Measurements from ENCODE around the gene TUBGCP4.
A peak's percentile ranks its signal among the peaks of the same experiment; 100 is the strongest.

Gene TUBGCP4

DNA sequence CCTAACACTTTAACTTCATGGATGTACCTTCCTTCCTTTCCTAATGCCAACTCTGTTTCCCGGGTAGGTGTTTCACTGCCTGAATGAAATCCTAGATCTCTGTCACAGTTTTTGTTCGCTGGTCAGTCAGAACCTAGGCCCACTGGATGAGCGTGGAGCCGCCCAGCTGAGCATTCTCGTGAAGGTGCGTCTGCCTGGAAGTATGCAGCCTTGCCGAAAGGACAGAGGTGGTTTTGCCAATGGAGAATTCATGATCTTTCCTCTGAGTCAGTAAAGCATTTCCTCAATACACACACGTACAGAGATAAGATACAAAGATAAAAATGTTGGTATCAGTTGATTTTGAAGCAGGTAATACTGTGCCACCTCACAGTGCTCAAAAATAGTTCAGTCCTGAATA, 32.7 kb downstream of the TUBGCP4 start:
- no peak for DNase-seq

DNA sequence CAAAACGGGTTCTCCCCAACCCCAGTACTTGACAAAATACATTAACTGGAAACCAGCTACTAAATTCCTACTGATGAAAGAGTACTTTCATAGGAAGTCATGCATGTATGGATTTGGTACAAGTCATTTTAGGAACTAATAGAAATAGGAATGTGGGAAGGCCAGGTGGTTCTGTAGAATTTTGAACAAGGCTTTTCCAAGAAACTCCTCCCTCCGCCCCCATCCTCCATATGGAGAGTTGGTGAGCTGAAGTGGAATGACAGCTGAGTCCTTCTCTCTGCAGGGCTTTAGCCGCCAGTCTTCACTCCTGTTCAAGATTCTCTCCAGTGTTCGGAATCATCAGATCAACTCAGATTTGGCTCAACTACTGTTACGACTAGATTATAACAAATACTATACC, 33.2 kb downstream of the TUBGCP4 start:
- no peak for DNase-seq

DNA sequence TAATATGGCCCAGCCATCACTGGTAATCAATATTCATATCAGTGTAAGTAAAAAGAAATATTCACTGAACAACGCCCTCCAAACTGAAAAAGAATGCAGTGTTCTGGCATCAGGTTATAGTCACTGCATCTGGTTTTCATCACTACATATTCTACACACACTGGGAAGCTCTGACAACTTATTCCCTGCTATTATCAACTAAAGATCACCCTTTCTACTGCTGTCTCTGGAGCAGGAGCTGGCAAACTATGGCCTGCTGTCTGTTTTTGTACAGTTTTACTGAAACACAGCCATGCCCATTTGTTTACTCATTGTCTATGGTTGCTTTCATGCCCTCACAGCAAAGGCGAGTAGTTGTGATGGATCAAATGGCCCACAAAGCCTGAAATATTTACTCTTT, 35.3 kb downstream of the TUBGCP4 start:
- DNase-seq = no peak

DNA sequence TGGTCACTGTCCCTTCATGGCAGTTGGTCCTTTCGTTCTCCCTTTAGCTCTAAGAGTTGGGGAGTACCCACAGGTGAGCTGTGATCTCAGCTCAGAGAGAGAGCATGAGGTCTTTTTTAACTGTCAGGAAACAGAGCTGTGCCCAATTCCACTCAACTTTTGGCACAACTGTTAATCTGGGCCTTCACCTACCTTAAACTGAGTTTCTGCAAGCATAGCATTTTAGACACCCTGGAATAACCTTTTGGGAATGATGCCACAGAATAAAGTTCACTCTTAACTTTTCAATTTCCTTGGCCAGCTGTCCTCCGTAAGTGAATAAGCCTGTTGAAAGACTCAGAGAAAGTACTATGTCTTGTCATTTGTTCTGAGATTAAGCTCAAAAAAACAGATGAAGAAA, 35.9 kb downstream of the TUBGCP4 start:
- DNase-seq = no peak

DNA sequence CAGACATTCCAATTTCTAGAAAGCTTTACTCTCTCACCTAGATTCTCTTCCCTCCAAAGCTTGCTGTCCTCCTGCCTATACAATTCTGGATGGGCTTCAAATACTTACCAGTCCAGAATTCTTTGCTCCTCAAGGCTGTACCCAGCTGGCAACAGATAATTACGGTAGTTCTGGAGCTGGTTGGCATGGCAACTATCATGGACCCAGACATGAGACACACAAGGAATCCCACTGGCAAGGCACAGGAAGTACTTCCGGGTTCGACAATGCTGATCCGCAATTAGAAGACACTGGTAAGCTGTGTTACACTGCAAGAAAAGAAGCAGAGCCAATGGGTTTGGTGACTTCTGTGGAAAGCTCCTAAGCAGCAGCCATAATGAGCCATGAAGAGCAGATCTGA, 37.9 kb downstream of the TUBGCP4 start:
- DNase-seq = no peak

DNA sequence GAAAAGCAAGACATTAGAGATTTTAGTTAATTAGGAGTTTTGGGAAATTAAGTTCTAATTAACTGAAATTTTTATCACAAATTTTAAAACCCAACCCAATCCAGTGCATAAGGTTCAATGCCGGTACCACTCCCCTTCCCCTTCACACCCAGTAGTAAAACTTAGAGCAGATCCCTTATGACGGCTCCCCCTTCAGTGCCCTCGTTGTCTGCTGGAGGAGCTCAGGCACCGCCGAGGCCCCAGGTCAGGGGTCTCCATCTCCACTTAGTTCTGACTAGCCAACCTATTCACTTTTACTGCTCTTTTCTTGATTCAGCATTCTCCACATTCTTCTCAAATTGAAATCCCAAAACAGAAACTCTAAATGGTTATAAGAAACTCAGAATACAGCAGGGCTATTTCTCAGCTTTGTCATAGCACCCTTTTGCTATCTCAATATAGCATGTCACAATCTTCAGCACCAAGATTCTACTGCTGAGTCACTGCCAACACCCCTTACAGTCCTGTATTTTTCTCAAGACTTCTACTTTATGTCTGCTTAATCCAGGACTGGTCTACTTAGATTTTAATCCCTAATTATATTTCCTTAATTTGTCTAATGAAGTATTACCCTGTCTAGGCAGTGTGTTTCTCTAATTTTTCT, 39.8 kb downstream of the TUBGCP4 start:
- peak; percentile 15 for DNase-seq

DNA sequence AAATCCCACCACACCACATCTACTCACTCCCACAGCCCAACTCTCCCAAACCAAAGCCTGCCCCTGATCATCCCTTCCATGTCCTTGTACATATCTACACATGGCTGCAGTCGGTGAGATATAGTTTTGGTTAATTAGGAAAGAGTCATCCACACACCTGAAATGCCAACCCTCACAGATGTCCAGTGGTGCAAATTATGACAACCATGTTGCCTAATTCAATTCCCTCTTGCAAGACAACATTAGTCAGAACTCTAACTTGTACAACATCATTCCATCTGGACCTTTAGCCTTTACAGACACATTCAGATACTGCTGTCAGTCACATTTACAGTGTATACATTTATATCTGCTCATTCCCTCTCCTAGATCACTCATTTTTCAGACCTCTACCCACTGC, 41.2 kb downstream of the TUBGCP4 start:
- no peak for DNase-seq

DNA sequence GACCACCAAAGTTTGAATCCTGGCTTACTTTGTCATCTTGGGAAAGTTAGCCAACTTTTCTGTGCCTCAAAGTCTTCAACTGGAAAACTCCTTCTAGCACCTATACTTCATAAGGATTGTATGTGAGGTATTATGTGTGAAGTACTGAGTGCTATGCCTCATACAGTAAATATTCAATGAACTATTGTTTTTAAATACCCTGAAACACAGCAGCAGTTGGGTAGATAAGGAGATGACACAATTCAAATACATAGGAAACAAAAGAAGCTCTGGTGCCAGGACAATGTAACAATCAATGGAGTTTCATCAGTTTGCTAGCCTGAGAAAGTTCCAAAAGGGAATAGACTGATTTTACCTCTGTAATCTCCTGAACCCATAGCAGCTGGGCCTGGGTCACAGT, 43.3 kb downstream of the TUBGCP4 start:
- DNase-seq = peak; percentile 7

DNA sequence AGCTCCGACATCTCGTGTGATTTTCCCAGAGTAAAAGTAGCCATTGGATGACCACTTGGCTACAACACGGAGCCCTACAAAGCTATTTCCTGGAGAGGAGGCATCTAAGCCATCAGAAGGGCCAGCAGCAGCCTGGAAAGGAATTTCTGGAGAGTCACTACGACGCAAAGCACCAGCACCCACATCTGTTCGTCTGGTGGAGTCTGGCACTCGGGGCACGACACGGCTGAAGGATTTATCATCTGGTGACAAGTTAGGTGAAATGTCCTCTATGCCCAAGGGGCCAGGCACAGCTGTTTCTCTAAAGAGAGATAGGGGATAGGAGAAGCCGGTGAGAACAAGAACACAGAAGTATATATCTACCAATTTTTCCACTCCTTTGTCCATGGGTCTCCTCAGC, 49.5 kb downstream of the TUBGCP4 start:
- no peak for DNase-seq

DNA sequence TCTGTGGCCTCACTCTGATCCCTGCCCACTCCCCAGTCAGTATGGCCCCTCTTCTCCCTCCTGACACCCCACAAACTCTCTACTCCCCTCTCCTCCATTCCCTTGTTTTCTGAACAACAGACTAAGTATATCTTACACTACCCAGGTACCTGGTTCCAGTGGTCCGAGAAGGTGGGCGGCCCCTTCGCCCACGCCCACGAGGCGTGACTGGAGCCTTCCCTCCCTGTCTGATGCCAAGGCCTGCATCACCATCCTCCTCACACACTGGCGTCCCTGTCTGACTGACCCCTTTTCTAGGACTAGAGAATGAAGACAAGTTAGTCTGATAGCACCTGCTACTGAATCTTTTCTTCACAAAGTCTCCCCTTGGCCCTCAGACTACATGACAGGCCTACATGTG, 50.0 kb downstream of the TUBGCP4 start:
- DNase-seq = no peak

DNA sequence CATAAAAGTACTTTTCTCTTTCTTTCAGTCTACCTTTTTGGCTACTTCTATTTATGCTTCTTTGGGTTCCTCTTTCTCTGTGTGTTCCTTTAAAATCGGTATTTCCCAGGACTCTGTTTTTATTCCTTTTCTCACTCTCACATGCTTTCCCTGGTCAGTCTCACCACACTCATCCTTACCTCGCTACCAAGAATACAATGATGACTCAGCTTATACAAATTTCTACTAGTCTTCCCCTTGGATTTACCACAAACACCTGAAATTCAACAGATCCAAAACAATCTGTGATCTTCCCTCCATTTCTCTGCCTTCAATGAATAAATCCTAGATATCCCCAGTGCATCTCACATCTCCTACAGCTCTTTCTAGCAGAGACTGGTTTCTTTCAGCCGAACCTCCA, 52.9 kb downstream of the TUBGCP4 start:
- no peak for DNase-seq

DNA sequence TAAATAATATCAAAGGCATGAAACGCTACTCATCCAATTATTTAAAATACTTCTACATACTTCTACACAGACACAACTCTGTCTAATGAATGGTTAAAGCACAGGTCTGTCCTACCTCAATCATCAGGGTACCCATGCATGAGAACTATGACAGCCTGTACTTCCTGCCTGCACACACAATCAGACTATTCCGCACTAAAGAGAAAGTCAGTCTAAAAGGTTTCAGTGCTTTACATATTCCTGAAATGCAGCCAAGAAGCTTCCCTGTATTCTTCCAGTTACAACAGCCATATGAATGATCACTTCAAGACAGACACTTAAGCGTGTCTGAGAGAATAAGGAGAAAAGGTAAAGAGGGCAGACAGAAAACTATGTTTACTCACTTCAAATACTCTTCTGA, 58.8 kb downstream of the TUBGCP4 start:
- no peak for DNase-seq

DNA sequence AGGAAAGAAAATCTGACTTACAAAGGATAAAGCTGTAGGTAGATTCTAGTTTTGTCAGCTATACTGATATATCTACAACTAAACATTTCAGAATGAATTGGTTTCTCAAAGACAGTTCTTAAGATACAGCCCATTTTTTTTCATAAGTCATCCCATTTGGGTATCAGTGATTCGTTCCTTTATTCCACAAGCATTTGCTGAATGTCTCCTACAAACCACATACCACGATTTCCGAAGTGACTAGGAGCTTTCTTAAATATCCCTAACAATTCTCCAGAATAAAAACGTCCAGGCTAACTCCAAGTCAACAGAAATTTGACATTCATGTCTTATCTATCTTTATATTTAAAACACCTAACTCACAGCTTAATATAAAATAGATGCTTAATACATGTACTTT, 62.3 kb downstream of the TUBGCP4 start:
- peak; percentile 60 for DNase-seq

DNA sequence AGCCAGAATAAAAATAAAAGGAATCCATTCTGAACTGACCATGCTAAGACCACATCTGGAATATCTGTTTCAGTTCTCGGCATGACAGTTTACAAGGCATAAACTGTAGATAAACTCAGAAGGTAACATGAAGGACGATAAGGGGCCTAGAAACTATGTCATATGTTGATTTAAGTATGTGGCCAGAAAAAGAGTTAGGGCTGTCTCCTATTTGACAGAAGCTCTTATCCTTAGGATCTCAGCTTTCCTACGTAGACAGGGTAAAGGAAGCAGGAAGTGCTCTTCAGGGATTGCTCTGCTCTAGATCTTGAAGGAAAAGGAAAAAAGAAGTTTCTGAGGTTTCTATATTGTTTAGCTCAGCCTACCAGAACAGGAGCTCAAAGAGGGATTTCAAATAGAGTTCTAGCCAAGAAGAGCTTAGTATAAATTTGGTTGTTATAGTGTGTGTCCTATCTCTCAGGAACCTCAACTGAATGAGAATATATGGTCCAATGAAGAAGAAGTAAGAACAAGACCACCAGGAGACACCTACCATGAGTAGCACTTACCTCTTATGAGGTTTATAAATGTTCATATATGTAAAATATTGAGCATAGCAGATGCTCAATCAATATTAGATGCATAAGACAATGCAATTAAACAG, 62.9 kb downstream of the TUBGCP4 start:
- no peak for DNase-seq

DNA sequence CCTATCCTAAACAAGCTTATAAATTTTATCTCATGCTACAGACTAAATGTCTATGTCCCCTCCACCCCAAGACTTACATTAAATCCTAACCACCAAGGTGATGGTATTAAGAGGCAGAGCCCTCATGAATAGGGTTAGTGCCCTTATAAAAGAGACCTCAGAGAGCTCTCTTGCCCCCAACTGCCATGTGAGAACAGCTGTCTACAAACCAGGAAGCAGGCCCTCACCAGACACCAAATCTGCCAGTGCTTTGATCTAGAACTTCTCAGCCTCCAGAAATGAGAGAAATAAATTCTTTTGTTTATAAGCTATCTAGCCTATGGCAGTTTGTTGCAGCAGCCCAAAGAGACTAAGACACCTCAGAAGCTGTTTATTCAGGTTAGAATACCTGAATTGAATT, 63.5 kb downstream of the TUBGCP4 start:
- no peak for DNase-seq

DNA sequence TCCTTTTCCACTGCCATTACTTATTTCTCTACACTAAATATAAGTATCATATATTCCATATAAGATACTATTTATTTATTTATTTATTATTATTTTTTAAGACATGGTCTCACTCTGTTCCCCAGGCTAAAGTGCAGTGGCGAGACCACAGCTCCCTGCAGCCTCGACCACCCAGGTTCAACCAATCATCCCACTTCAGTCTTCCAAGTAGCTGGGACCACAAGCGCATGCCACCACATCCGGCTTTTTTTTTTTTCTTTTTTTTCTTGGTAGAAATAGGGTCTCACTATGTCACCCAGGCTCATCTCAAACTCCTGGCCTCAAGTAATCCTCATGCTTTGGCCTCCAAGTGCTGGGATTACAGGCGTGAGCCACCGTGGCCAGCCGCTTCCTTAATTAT, 65.5 kb downstream of the TUBGCP4 start:
- no peak for DNase-seq

DNA sequence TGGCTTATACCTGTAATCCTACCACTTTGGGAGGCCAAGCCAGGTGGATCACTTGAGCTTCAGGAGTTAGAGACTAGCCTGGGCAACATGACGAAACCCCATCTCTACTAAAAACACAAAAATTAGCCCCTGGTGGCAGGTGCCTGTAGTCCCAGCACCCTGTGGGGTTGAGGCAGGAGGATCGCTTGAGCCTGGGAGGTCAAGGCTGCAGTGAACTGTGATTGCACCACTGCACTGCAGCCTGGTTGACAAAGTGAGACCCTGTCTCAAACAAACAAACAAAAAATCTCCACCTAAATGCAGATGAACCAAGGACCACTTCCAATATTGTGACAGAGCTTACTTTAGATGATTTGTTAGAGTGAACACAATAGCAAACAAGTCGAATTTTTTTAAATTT, 68.4 kb downstream of the TUBGCP4 start:
- no peak for DNase-seq

DNA sequence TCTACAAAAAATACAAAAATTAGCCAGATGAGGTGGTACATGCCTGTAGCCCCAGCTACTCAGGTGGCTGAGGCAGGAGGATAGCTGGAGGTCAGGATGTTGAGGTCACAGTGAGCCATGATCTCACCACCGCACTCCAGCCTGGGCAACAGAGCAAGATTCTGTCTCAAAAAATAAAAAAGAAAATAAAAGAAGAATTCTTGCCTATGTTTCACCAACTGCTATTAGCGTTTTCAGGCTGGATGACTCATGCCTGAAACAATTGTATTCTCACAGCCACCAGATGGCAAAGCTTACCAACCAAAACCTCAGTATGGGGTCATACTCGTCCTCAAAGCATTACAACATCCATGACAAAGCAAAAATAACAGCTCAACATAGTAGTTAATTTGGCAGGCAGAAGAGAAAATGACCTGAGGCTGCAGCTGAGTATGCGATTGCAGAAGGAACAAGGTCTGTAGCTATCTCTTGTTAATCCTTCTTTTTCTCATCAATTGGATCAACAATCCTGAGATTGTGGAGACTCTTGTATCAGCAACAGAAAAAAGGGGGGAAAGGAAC, 69.9 kb downstream of the TUBGCP4 start:
- peak; percentile 96 for DNase-seq

DNA sequence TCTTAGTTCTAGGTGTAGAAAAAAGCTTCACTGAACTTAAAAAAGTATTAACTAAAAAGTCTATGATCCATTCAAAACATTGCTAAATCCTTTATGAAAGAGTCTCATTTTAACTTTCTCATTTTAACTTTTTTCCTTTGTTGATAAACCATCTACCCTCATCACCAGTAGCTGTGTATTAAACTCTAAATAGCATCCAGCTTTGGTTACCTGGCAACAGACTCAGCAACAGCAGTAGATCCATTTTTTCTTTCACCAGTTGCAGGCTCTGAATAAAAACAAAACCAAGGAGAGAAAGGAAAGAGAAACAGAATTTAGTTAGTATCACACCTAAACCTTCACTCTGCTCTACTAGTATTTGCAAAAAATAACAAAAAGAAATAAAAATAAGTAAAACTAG, 70.4 kb downstream of the TUBGCP4 start:
- DNase-seq = peak; percentile 49

DNA sequence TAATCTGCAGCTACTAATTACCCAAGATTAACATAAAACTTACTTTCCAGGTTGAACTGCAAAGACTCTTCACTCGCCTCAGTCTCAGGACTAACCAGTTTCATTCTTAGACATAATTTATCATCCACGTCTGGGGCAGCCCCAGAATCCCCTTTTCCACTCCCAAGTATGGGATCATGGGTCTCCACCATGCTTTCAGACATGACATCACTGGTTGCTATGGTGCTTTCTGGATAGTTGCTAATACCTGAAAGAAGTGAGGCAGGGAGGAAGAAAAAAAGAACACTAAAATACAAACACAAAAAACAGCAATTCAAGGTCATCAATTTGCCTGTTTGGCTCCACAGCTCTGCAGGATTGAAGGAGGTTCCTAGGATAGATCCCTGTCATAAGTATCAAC, 75.4 kb downstream of the TUBGCP4 start:
- DNase-seq = no peak

DNA sequence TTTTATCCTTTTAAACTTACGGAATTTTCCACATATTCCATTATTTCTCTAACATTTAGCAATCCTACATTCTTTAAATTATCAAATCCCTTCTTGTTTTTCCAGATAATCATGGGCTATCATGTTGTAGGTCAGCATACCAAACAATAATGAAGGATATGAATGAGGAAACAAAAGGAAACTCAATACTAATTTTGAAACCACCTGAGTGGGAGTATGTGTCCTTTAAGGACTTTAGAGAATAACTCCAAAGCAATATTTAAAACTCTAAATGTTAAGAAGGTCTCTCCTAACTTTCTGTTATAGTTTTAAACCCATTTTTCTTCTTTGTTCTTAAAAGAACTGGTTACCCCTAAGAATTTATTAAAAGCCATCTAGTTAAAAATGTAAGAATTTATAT, 79.1 kb downstream of the TUBGCP4 start:
- DNase-seq = no peak
